Nephron (organoid): Measurements from ENCODE around the gene HSPBP1.

Experiments used
- H3K27ac Mint-ChIP-seq, 3 experiments: 2 replicates each; pipeline ENCODE4 v1.8.0; 2020; ENCODE audit warnings: mixed read lengths in 3 of 3, mild to moderate bottlenecking in 2 of 3, moderate library complexity in 1 of 3
- H3K27me3 Mint-ChIP-seq: 2 replicates; pipeline ENCODE4 v1.8.0; 2021; ENCODE audit warnings: low read depth, mild to moderate bottlenecking, moderate library complexity, mixed read lengths
- H3K36me3 Mint-ChIP-seq: 2 replicates; pipeline ENCODE4 v1.8.0; 2020; ENCODE audit warnings: low read depth, mixed read lengths
- H3K4me1 Mint-ChIP-seq: 2 replicates; pipeline ENCODE4 v1.8.0; 2020; ENCODE audit warnings: mixed read lengths
- H3K4me3 Mint-ChIP-seq, 3 experiments: 2 replicates each; pipeline ENCODE4 v1.8.0; 2020; ENCODE audit warnings: mild to moderate bottlenecking in 3 of 3, mixed read lengths in 3 of 3, moderate library complexity in 2 of 3
- H3K9me3 Mint-ChIP-seq: 2 replicates; pipeline ENCODE4 v1.8.0; 2020; ENCODE audit warnings: mixed read lengths
- CTCF ChIP-seq, 3 experiments: fragments of 200-600 bp; sonication (generic); IDR thresholded peaks; one replicate each; pipeline ENCODE4 v1.5.0; 2021; ENCODE audit warnings: antibody characterized with exemption in 3 of 3; ENCODE audit not compliant: unreplicated experiment in 3 of 3

The HSPBP1 gene

GRCh38 chr19:55246462-55247451 is 33.2 kb downstream of the HSPBP1 start:
- Mint-ChIP-seq H3K27ac (no peak overlapping the region), H3K36me3 (peaks cover 19% of the 10 kb centered on the region), H3K9me3 (no peaks in the 10 kb centered on the region), H3K4me3 (no peak overlapping the region), H3K4me1 (no peaks in the 10 kb centered on the region), H3K27me3 (no peaks in the 10 kb centered on the region)
- no peak for TF ChIP-seq CTCF (IDR thresholded peaks at IDR 0.05; ENCODE audit: unreplicated experiment in 3 of 3)

GRCh38 chr19:55245236-55245904 is 34.5 kb downstream of the HSPBP1 start:
- H3K9me3 Mint-ChIP-seq: no peaks in the 10 kb centered on the region
- no peak overlapping the region for H3K4me3 Mint-ChIP-seq
- H3K36me3 Mint-ChIP-seq: peaks cover 22% of the 10 kb centered on the region
- no peak for TF ChIP-seq CTCF (IDR thresholded peaks at IDR 0.05; ENCODE audit: unreplicated experiment in 3 of 3)
- no peak overlapping the region for H3K27ac Mint-ChIP-seq
- H3K4me1 Mint-ChIP-seq: no peaks in the 10 kb centered on the region
- no peaks in the 10 kb centered on the region for H3K27me3 Mint-ChIP-seq

- H3K27me3 Mint-ChIP-seq: no peaks in the 10 kb centered on the region
- no peak for TF ChIP-seq CTCF (IDR thresholded peaks at IDR 0.05; ENCODE audit: unreplicated experiment in 3 of 3)
- H3K9me3 Mint-ChIP-seq: no peaks in the 10 kb centered on the region
- H3K36me3 Mint-ChIP-seq: peaks cover 27% of the 10 kb centered on the region
- no peak overlapping the region for H3K27ac Mint-ChIP-seq
- H3K4me3 Mint-ChIP-seq: no peak overlapping the region
- H3K4me1 Mint-ChIP-seq: no peaks in the 10 kb centered on the region
Observed at GRCh38 chr19:55244004-55244680, 35.8 kb downstream of the HSPBP1 start.

DNA sequence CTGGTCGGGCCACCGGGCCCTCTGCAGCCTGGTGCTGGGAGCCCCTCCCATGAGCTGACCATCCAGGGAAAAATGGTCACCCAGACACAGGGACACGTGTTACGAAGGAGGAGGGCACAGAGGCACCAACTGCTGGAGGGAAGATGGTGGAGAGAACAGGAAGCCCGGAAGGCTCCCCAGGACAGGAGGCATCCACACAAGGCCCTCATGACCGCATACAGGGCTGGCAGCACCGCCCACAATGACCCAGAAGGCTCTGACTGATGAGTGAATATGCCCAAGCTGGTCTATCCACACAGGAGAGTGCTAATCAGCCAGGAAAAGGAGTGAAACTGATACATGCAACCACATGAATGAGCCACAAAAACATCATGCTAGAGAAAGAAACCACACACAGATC is 37.4 kb downstream of the HSPBP1 start:
- Mint-ChIP-seq H3K4me3 (no peak overlapping the region), H3K27ac (peak overlapping the region in 1 of 3 experiments; percentile 45), H3K4me1 (no peaks in the 10 kb centered on the region), H3K9me3 (no peaks in the 10 kb centered on the region), H3K36me3 (peaks cover 36% of the 10 kb centered on the region), H3K27me3 (no peaks in the 10 kb centered on the region)
- TF ChIP-seq CTCF (IDR thresholded peaks at IDR 0.05; ENCODE audit: unreplicated experiment in 3 of 3): no peak

GRCh38 chr19:55241935-55242464 is 37.9 kb downstream of the HSPBP1 start:
- H3K9me3 Mint-ChIP-seq: no peaks in the 10 kb centered on the region
- no peaks in the 10 kb centered on the region for H3K4me1 Mint-ChIP-seq
- no peak for TF ChIP-seq CTCF (IDR thresholded peaks at IDR 0.05; ENCODE audit: unreplicated experiment in 3 of 3)
- H3K36me3 Mint-ChIP-seq: peaks cover 41% of the 10 kb centered on the region
- H3K27me3 Mint-ChIP-seq: no peaks in the 10 kb centered on the region
- no peak overlapping the region for H3K27ac Mint-ChIP-seq
- H3K4me3 Mint-ChIP-seq: no peak overlapping the region
